ENCODE results near the gene HSD17B7. TPM values are rescaled to one million over a fixed set of nuclear protein-coding genes. Genes with fewer than 3 reads are reported as not detected.

HSD17B7 gene
- total and polyA plus RNA-seq, 2 of the 13 experiments (the other 11 are each of a cell fraction or from before 2014, with no cell fraction given), result 43.9 to 84.9 TPM

GRCh38 chr1:162753001-162753658 is 37.4 kb upstream of the HSD17B7 start (continued):
- 0 out of 2 replicates have a peak, but pooled peaks have one; percentile 35 for TF ChIP-seq PRDM10 (CRISPR knock-in tag; IDR thresholded peaks at IDR 0.05; ENCODE audit: low read depth)
- TF ChIP-seq SNRNP70 (IDR thresholded peaks at IDR 0.05; ENCODE audit: low read depth, low read length), result no peak
- TF ChIP-seq RAD21 (CRISPR knock-in tag; IDR thresholded peaks at IDR 0.05), result peak; percentile 19; the same call in 1 of the 2 replicates
- TF ChIP-seq ZBED4 (CRISPR knock-in tag; IDR thresholded peaks at IDR 0.05; ENCODE audit: borderline replicate concordance), result no peak
- no peak for TF ChIP-seq ZNF772 (CRISPR knock-in tag; IDR thresholded peaks at IDR 0.05)
- no peak for TF ChIP-seq HMG20B (CRISPR knock-in tag; conservative IDR thresholded peaks at IDR 0.05)
- no peak for TF ChIP-seq ZMYM2 (CRISPR knock-in tag; IDR thresholded peaks at IDR 0.05)
- TF ChIP-seq MXI1 (IDR thresholded peaks at IDR 0.05; ENCODE audit: borderline replicate concordance, low read depth, low read length), result no peak
- TF ChIP-seq ZNF383 (CRISPR knock-in tag; IDR thresholded peaks at IDR 0.05; ENCODE audit: borderline replicate concordance), result no peak
- no peak for TF ChIP-seq ZFP37 (CRISPR knock-in tag; IDR thresholded peaks at IDR 0.05; ENCODE audit: borderline replicate concordance)
- TF ChIP-seq TAF15 (IDR thresholded peaks at IDR 0.05; ENCODE audit: low read depth, low read length, poor library complexity, severe bottlenecking), result no peak
- no peak for TF ChIP-seq ZNF678 (CRISPR knock-in tag; IDR thresholded peaks at IDR 0.05)
- no peak for TF ChIP-seq RNF219 (CRISPR knock-in tag; IDR thresholded peaks at IDR 0.05)
